K562 treated with DMSO at 1 percent for 4 hours (cell line): Measurements from ENCODE around the gene CHM. TPM values are rescaled to one million over a fixed set of nuclear protein-coding genes. Genes with fewer than 3 reads are reported as not detected.

Source experiments
- total RNA-seq: library from RNA; unstranded; fragments of 300-600 nt; gene quantifications from 2 replicates; pipeline ENCODE4 v1.2.3, GENCODE V29; 2022; ENCODE audit not compliant: insufficient read depth

CHM gene
- total RNA-seq: 3.8 and 4.1 TPM in 2 replicates

GRCh38 chrX:86047174-86047935 is at the start of gene CHM:
TSS of gene CHM (minus strand) at chrX:86047558. CDS start at chrX:86047532, 26 bp downstream.

Other genes with a start within 250 kb of the CHM start
- gene DACH2, start 100.9 kb upstream of the CHM start, total RNA-seq: not detected in 2 replicates